Measurements from ENCODE around the gene SLC4A1.

Gene SLC4A1

GRCh38 chr17:44267818-44268490, at the start of gene SLC4A1:
Gene SLC4A1 (minus strand): TSS chr17:44268135. CDS start chr17:44262866, 5,269 bp downstream.
- in situ Hi-C loops (cut with MboI; ENCODE audit: low sequenced_read_pairs, unreplicated experiment), result no loop called here
- TF ChIP-seq CTCF (IDR thresholded peaks at IDR 0.05; ENCODE audit: borderline replicate concordance, control extremely low read depth, extremely low read depth, insufficient read depth, missing control alignments), result no peak
- no peak for DNase-seq (ENCODE audit: low spot score)

GRCh38 chr17:44317545-44317944, 49.6 kb upstream of the SLC4A1 start:
- in situ Hi-C loops (cut with MboI; ENCODE audit: low sequenced_read_pairs, unreplicated experiment), result no loop called here
- DNase-seq (ENCODE audit: low spot score), result peak; percentile 8
- no peak for TF ChIP-seq CTCF (IDR thresholded peaks at IDR 0.05; ENCODE audit: borderline replicate concordance, control extremely low read depth, extremely low read depth, insufficient read depth, missing control alignments)

GRCh38 chr17:44315760-44316731, 48.1 kb upstream of the SLC4A1 start:
- DNase-seq (ENCODE audit: low spot score), result peak; percentile 32
- in situ Hi-C loops (cut with MboI; ENCODE audit: low sequenced_read_pairs, unreplicated experiment), result no loop called here
- no peak for TF ChIP-seq CTCF (IDR thresholded peaks at IDR 0.05; ENCODE audit: borderline replicate concordance, control extremely low read depth, extremely low read depth, insufficient read depth, missing control alignments)

GRCh38 chr17:44314869-44315661, 47.1 kb upstream of the SLC4A1 start:
- TF ChIP-seq CTCF (IDR thresholded peaks at IDR 0.05; ENCODE audit: borderline replicate concordance, control extremely low read depth, extremely low read depth, insufficient read depth, missing control alignments), result no peak
- in situ Hi-C loops (cut with MboI; ENCODE audit: low sequenced_read_pairs, unreplicated experiment), result no loop called here
- peak; percentile 83 for DNase-seq (ENCODE audit: low spot score)

GRCh38 chr17:44314524-44314868, 46.6 kb upstream of the SLC4A1 start:
- no peak for TF ChIP-seq CTCF (IDR thresholded peaks at IDR 0.05; ENCODE audit: borderline replicate concordance, control extremely low read depth, extremely low read depth, insufficient read depth, missing control alignments)
- in situ Hi-C loops (cut with MboI; ENCODE audit: low sequenced_read_pairs, unreplicated experiment), result no loop called here
- peak; percentile 17 for DNase-seq (ENCODE audit: low spot score)

GRCh38 chr17:44314031-44314430, 46.1 kb upstream of the SLC4A1 start:
- no peak for TF ChIP-seq CTCF (IDR thresholded peaks at IDR 0.05; ENCODE audit: borderline replicate concordance, control extremely low read depth, extremely low read depth, insufficient read depth, missing control alignments)
- in situ Hi-C loops (cut with MboI; ENCODE audit: low sequenced_read_pairs, unreplicated experiment), result no loop called here
- peak; percentile 21 for DNase-seq (ENCODE audit: low spot score)

All from GM13976 (cell line).